HL-60 (cell line): Measurements from ENCODE around the gene BZW2.

Source experiments
- GABPA ChIP-seq: IDR thresholded peaks from 2 replicates; pipeline ENCODE4 v1.6.1; 2012; ENCODE audit warnings: low read depth
- POLR2AphosphoS5 ChIP-seq: IDR thresholded peaks from 2 replicates; pipeline ENCODE4 v1.6.1; 2012; ENCODE audit warnings: low read depth
- TF ChIP-seq, protein P1 (sequence below): IDR thresholded peaks from one replicate; pipeline ENCODE4 v1.5.1; 2011; ENCODE audit warnings: low read length, control low read depth, inconsistent platforms; ENCODE audit not compliant: insufficient read depth
- TF ChIP-seq, protein P2 (sequence below): IDR thresholded peaks from 2 replicates; pipeline ENCODE4 v1.6.1; 2012; ENCODE audit warnings: low read depth; ENCODE audit not compliant: insufficient replicate concordance

DNA sequence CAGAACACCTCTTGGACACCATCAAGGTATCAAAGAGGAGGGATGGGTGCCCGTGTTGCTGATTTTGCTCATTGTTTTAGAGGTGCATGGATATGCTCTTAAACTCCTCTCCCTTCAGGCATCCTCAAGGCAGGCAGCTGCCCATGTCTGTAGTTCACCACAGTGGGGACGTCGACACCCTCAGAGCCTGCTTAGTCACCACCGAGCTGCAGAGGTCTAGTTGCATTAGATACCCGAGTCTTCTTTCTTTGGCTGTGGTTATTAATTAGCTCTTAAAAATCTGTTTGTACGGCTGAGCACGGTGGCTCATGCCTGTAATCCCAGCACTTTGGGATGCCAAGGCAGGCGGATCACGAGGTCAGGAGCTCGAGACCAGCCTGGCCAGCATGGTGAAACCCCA lies 82.8 kb downstream of the BZW2 start:
- TF ChIP-seq, protein P1, sequence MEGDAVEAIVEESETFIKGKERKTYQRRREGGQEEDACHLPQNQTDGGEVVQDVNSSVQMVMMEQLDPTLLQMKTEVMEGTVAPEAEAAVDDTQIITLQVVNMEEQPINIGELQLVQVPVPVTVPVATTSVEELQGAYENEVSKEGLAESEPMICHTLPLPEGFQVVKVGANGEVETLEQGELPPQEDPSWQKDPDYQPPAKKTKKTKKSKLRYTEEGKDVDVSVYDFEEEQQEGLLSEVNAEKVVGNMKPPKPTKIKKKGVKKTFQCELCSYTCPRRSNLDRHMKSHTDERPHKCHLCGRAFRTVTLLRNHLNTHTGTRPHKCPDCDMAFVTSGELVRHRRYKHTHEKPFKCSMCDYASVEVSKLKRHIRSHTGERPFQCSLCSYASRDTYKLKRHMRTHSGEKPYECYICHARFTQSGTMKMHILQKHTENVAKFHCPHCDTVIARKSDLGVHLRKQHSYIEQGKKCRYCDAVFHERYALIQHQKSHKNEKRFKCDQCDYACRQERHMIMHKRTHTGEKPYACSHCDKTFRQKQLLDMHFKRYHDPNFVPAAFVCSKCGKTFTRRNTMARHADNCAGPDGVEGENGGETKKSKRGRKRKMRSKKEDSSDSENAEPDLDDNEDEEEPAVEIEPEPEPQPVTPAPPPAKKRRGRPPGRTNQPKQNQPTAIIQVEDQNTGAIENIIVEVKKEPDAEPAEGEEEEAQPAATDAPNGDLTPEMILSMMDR: no peak
- TF ChIP-seq POLR2AphosphoS5 (no peak), GABPA (no peak)
- TF ChIP-seq, protein P2, sequence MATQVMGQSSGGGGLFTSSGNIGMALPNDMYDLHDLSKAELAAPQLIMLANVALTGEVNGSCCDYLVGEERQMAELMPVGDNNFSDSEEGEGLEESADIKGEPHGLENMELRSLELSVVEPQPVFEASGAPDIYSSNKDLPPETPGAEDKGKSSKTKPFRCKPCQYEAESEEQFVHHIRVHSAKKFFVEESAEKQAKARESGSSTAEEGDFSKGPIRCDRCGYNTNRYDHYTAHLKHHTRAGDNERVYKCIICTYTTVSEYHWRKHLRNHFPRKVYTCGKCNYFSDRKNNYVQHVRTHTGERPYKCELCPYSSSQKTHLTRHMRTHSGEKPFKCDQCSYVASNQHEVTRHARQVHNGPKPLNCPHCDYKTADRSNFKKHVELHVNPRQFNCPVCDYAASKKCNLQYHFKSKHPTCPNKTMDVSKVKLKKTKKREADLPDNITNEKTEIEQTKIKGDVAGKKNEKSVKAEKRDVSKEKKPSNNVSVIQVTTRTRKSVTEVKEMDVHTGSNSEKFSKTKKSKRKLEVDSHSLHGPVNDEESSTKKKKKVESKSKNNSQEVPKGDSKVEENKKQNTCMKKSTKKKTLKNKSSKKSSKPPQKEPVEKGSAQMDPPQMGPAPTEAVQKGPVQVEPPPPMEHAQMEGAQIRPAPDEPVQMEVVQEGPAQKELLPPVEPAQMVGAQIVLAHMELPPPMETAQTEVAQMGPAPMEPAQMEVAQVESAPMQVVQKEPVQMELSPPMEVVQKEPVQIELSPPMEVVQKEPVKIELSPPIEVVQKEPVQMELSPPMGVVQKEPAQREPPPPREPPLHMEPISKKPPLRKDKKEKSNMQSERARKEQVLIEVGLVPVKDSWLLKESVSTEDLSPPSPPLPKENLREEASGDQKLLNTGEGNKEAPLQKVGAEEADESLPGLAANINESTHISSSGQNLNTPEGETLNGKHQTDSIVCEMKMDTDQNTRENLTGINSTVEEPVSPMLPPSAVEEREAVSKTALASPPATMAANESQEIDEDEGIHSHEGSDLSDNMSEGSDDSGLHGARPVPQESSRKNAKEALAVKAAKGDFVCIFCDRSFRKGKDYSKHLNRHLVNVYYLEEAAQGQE: no peak
